Testis (tissue), 2 donors: Measurements from ENCODE around the gene PRPF38B.
"Not testable (repeated sequence)": the region's sequence is repeated elsewhere in the genome, so short reads cannot be mapped to it uniquely, and the experiment has no call there.

Experiments used
- CTCF ChIP-seq, 3 experiments: fragments of 450-650 bp in 2 of 3; fragments of 200-600 bp in 1 of 3; sonication (generic) in 1 of 3; IDR thresholded peaks; one replicate each; pipeline ENCODE4 v1.5.1; 2016 to 2019; ENCODE audit warnings: antibody characterized with exemption in 3 of 3, mild to moderate bottlenecking in 2 of 3, moderate library complexity in 1 of 3
- POLR2A ChIP-seq: fragments of 450-650 bp; IDR thresholded peaks from one replicate; pipeline ENCODE4 v1.6.1; 2017; ENCODE audit warnings: antibody characterized with exemption, mild to moderate bottlenecking, moderate library complexity

DNA sequence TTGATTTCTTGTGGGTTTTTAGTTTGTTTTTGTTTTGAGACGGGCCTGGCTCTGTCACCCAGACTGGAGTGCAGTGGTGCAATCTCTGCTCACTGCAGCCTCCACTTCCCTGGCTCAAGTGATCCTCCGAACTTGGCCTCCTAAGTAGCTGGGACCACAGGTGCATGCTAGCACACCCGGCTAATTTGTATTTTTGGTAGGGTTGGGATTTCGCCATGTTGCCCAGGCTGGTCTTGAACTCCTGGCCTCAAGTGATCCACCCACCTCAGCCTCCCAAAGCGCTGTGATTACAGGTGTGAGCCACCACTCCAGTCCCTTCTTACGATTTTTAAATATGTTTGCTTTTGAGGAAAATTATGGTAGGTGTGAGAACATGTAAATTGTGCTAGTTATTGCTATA is 10.0 kb downstream of the PRPF38B start:
- not testable (repeated sequence) for TF ChIP-seq CTCF (IDR thresholded peaks at IDR 0.05); POLR2A
